ENCODE data around the gene CDK14.

CDK14 gene

DNA sequence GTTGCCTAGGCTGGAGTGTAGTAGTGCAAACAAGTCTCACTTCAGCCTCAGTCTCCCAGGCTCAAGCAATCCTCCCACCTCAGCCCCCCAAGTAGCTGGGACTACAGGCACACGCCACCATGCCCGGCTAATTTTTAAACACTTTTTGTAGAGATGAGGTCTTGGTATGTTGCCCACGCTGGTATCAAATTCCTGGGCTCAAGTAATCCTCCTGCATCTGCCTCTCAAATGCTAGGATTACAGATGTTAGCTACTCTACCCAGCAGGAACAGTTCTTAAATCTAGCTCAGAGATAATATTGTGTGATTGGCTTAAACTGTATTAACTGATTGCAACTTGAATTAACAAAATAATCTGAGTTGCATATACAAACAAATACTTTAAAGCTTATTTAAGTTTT is 82.9 kb downstream of the CDK14 start:
- no peak for DNase-seq (ENCODE audit: low read depth, low spot score)

GRCh38 chr7:90680484-90680883 is 84.4 kb downstream of the CDK14 start:
- no peak for DNase-seq (ENCODE audit: low read depth, low spot score)

DNA sequence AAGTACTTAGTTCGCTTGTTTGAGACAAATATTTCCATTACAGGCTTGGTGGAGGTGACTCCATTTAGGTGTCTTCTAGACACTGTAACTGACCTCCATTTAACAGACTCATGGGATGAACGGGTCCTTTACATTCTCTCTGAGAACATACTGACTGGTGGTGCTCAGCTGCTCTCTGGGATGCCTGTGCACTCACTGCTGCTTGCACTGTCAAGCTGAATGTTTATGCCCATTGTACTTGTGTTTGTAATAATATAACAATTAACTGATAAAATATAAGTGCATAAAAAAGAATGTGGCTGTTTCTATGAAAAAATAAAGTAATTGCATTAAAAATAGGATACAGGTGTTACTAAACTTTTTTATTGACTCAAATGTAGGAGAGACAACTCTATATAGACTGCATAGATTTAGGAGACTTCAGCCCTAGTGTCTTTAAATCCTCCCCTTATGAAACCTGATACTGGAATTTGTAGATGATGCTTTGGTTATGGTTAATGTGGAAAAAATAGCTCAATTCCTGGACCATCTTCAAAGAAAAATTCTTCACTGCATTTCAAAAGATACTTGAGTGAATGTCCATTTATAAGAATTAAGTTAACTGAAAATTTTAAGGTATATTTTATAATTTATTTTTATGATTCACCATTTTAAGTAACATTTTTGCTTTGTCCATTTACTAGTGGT is 85.4 kb downstream of the CDK14 start:
- no peak for DNase-seq (ENCODE audit: low read depth, low spot score)

- no peak for DNase-seq (ENCODE audit: low read depth, low spot score)
Measured at GRCh38 chr7:90686146-90686545, 90.0 kb downstream of the CDK14 start.

- DNase-seq (ENCODE audit: low read depth, low spot score): no peak
Measured at GRCh38 chr7:90688810-90689209, 92.7 kb downstream of the CDK14 start.

DNA sequence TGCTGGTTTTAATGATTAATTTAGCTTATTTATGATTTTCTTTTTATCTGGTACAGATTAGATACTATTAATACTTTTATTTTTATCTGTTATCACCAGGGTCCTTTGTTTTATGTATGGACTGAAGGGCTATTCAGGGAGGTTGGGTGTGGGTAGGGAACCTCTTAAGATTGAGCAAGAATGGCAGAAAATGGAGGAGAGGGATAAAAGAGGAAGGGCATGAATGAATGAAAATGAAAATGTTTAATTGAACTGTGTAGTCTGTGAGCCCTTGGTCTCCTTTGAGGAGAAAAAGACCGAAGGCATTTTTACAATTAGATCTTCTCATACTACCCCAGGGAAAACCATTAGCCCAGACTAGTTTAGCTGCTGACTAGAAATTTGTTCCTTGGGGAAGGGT is 93.1 kb downstream of the CDK14 start:
- no peak for DNase-seq (ENCODE audit: low read depth, low spot score)

DNA sequence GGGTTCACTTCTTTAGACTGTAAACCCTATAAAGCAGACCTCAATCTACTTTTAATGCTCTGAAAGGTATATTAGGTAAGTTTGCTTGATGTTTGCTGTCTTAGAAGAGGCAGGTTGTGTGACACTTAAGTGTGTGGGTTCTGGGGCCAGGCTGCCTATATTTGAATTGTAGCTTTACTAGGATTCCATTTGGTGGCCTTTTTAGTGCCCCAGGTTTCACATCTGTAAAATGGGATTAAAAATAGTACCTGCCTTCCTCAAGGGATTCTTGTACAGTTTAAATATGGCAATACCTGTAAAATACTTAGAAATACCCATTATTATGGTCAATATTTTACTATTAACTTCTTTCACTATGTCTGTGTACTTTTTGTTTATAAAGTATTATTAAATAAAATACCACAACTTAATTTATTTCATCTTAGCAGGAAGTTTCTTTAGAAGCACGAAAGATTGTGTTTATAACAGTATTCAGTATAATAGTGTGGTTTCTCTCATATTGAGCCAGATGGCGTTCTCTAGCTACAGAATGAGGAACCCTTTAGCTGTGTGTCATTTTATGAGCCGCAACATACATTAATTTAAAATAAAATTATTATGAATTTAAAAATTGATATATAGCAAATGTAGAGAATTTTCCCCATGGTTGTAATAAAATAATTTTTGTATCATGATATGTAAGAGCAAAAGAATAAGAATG is 94.2 kb downstream of the CDK14 start:
- no peak for DNase-seq (ENCODE audit: low read depth, low spot score)

- peak; percentile 6 for DNase-seq (ENCODE audit: low read depth, low spot score)
Measured at GRCh38 chr7:90692396-90692795, 96.3 kb downstream of the CDK14 start.

DNA sequence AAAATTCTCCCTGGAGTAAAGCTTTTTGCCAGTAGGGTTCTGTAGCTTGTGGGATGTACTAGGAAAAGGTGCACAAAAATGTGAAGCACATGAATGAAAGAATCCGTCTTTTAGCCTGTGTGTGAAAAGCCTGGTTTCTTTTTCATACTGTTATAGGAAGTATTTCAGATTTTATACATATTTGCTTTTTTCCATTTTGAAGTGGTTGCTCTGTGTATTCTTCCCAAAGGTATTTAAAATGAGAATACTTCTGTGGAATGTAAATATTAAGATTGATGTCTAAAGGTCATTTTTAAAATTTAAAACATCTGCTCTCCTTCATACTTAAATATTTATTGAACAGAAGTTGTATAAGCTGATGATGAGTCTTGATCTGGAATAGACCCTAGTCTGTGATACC is 96.8 kb downstream of the CDK14 start:
- DNase-seq (ENCODE audit: low read depth, low spot score): no peak

- no peak for DNase-seq (ENCODE audit: low read depth, low spot score)
Measured at GRCh38 chr7:90693939-90694338, 97.8 kb downstream of the CDK14 start.

- DNase-seq (ENCODE audit: low read depth, low spot score): no peak
Measured at GRCh38 chr7:90698616-90699015, 102.5 kb downstream of the CDK14 start.

GRCh38 chr7:90701021-90701420 is 104.9 kb downstream of the CDK14 start:
- DNase-seq (ENCODE audit: low read depth, low spot score): no peak

GRCh38 chr7:90701771-90702170 is 105.7 kb downstream of the CDK14 start:
- DNase-seq (ENCODE audit: low read depth, low spot score): no peak

GRCh38 chr7:90705391-90706071 is 109.4 kb downstream of the CDK14 start:
- DNase-seq (ENCODE audit: low read depth, low spot score): no peak

DNA sequence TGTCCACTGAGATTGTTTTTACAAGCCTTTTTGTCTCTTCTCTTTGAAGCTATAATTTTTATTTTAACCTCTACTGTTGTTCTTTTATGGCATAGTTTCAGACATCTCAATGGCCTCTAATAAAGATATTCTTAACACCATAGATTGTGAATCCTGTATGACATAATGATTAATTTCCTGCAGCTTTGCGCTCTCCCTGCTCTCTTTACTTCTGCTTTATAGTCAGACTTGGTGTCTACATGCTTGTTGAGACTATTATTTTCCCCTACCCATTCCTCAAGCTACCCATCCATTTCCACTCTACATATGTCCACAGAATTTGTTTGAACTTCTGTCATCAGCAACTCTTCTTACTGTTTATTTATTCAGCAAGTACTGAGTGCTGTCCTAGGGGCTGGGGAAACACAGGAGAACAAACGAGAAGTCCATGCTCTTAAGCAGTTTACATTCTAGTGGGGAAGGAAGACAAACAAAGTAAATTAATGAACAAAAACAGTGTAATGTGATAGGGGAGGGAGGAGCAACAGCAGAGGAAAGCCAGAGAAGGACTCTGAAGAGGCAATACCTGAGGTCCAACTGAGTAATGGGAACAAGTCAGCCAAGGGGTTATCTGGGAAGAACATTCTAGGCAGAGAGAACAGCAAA is 110.1 kb downstream of the CDK14 start:
- peak; percentile 20 for DNase-seq (ENCODE audit: low read depth, low spot score)

DNA sequence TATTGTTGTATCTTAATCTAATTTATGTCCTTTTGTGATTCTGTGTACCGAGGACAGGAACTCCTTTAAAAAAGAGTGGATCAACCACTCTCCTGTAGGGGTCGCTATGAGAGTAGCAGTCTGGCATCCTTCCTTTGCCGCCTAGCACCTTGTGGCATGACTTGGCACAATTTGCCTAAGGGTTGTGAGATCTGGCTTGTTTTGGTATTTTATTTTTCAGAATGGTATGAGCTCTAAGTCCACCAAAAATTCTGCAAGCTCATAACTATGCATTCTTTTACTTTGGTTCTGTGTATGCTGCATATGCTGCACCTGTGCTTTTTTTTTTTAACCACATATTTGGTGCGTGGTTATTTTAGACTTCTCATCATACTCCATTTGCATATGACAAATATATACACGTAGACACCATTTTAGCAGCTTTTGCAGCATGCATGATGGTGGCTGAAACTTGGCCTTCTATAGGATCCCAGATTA is 112.8 kb downstream of the CDK14 start:
- peak; percentile 59 for DNase-seq (ENCODE audit: low read depth, low spot score)

DNA sequence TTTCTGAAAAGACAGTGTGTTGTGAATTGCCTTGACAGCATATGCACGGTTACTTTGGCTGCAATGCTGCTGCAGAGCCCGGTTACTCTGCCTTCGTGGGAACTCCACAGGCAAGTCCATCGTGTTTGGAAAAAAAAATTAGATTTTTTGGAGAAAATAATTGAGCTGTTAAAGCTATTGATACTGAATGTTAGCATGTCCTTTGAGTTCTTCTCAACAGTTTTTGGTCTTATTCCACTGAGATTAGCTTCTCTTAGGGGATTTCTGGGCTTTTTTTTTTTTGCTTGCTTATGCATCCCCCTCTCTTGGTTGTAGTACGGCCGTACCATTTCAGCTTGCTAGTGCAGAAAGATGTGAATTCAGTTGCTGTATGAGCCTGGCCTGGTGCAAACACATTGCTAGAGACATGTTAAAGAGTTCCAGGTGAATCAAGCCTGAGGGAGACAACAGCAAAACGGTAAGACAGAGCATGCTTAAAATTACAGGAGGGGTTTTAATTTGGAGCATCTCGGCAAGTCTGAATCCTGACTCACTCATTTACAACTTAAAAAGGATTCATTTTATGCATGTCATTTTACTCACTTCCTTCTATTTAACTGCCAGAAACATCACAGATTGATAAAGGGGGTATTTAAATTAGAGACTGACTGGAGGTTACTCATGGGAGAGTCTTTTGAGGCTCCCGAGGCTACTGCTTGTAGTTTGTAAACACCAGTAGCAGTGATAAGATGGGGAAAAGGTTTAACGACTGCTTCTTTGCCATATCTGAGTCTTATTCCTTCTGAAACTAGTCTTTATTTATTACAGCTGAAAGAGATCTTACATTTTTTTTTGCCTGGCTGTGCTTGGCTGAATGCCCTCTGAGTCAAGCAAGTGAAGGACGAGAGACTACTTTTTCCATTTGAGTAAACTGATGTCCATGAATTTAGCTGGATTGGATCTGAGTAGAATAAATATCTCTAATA is 113.7 kb downstream of the CDK14 start:
- peak; percentile 67 for DNase-seq (ENCODE audit: low read depth, low spot score)

- no peak for DNase-seq (ENCODE audit: low read depth, low spot score)
Measured at GRCh38 chr7:90710466-90710850, 114.3 kb downstream of the CDK14 start.

- no peak for DNase-seq (ENCODE audit: low read depth, low spot score)
Measured at GRCh38 chr7:90713628-90714027, 117.5 kb downstream of the CDK14 start.

DNA sequence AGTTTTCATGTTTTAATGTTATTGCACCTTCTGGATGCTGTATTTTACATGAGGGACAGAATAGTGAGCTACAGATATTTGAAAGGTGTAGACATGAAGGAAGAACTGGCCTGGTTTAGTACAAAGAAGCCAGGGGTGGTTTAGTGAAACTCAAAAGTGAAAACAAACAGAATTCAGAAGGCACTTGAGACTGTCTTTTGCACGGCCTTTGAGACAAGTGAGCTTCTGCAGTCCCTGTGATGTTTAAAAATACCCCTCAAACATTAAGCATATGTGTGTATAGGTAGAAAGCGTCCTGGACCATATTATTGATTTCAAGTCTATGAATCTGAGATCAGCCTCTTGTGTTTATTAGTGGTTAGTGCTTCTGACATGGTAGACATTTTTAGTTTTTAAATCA is 118.9 kb downstream of the CDK14 start:
- no peak for DNase-seq (ENCODE audit: low read depth, low spot score)
